GM20000 (cell line): ENCODE results near the gene HLA-DPB1.
A peak's percentile ranks its signal among the peaks of the same experiment; 100 is the strongest.
"Not testable (repeated sequence)": the region's sequence is repeated elsewhere in the genome, so short reads cannot be mapped to it uniquely, and the experiment has no call there.

ENCODE experiments used
- DNase-seq: peaks from one replicate; pipeline ENCODE4 v3.0.0; 2012; ENCODE audit warnings: low spot score
- TF ChIP-seq, protein P1 (sequence below): IDR thresholded peaks from 2 replicates; pipeline ENCODE4 v1.5.1; 2012; ENCODE audit warnings: mild to moderate bottlenecking, control low read depth; ENCODE audit errors: extremely low read depth, missing control alignments

HLA-DPB1 gene

DNA sequence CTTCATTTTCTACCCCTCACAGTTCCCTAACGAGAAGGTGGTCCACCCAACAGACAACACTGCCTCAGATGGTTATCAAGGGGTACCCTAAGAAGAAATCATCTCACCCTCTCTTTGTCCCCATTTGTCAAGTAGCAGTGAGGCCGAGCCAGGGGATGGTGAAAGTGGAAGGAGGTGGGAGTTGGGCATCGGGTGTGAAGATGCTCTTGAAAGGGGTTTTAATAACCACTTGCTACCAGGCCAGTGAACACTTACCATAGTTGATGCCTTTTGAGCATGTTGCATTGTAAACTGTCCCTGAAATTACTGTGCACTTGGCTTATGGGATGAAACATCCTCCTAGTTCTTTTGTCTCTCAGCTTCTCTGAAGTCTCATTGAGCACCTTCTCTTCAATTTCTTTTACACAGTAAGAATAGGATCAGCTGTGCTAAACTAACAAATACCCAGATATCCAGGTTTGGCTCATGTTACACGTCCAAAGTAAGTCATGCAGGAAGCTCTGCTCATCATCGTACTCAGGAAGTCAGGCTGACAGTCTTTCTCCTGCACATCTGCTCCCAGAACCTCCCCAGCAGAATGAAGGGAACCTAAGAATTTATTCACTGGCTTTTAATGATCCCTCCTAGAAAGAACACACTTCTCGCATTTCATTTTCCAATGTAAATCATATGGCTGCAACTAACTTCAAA lies 13.3 kb downstream of the HLA-DPB1 start:
- DNase-seq, result no peak
- TF ChIP-seq, protein P1, sequence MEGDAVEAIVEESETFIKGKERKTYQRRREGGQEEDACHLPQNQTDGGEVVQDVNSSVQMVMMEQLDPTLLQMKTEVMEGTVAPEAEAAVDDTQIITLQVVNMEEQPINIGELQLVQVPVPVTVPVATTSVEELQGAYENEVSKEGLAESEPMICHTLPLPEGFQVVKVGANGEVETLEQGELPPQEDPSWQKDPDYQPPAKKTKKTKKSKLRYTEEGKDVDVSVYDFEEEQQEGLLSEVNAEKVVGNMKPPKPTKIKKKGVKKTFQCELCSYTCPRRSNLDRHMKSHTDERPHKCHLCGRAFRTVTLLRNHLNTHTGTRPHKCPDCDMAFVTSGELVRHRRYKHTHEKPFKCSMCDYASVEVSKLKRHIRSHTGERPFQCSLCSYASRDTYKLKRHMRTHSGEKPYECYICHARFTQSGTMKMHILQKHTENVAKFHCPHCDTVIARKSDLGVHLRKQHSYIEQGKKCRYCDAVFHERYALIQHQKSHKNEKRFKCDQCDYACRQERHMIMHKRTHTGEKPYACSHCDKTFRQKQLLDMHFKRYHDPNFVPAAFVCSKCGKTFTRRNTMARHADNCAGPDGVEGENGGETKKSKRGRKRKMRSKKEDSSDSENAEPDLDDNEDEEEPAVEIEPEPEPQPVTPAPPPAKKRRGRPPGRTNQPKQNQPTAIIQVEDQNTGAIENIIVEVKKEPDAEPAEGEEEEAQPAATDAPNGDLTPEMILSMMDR, result no peak

DNA sequence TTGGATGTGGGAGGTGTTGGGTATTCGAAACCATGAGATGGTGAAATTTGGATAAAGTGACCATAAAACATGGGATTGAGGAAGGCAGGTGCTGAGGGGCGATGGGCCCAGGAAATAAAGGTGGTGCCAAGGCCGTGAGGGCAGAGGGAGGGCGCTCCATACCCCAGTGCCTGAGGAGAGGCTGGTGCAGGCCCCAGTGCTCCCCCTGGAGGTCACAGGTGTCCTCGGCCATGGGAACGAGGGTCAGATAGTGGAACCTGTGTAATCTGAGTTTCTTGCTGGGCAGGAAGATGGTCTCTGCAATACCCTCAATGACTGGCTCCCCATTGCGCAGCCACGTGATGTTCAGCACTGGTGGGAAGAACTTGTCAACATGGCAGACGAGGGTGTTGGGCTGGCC lies 16.2 kb downstream of the HLA-DPB1 start:
- peak; percentile 73 for DNase-seq

DNA sequence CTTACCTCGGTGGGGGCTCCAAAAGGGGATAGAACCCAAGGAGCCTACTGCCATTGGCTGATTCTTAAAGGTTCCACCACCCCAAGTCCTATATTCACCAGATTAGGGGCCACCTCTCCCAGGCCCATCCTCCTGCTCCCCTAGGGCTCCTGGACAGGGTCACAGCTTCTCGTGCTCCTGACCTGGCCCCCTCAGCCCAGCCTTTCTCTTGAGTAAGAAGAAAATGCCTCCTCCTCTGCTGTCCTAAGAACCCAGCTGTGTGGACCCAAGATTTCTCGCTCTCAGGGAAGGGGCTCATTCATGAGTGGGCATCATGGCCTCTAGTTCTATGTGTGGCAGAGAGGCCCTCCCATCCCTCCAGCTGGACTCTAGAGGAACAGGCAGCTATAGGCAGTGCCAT lies 16.6 kb downstream of the HLA-DPB1 start:
- DNase-seq, result no peak
- TF ChIP-seq, protein P1, result no peak

More for the DNA sequence above, 16.2 kb downstream of the HLA-DPB1 start:
- TF ChIP-seq, protein P1, result peak; percentile 52

DNA sequence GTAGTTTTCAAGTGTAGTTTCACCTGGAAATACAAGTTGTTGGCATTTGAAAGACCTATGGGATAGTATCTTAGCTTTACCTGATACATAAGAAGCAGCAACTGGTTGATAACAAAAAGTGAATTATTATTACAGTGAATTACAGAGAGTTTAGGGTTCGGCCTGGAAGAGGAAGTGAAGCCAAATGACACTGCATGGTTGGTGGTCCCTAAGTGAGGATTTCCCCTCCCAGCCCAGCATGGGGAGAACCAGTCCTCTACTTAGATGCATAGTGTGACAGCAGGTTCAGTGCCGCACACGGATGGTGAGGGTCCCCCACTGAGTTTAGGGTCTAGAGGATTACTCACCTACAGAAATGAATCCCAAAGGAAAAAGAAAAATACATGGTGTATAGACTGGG lies 18.1 kb downstream of the HLA-DPB1 start:
- TF ChIP-seq, protein P1, result no peak
- DNase-seq, result no peak

DNA sequence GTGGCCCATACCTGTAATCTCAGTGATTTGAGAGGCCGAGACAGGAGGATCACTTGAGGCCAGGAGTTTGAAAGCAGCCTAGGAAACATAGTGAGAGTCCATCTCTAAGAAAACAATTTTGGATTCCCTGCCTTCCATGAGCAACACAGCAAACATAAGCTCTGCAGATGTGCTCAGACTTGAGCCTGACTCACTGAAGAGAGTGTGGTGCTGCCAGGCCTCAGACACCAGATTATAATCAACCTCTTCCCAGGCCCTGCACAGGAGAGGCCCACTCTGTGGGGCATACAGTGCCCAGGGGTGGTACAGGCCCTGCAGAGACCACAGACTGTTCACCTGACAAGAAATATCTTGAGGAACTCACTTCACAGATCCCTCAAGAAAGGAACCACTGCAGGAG lies 19.9 kb downstream of the HLA-DPB1 start:
- TF ChIP-seq, protein P1, result no peak
- DNase-seq, result no peak

DNA sequence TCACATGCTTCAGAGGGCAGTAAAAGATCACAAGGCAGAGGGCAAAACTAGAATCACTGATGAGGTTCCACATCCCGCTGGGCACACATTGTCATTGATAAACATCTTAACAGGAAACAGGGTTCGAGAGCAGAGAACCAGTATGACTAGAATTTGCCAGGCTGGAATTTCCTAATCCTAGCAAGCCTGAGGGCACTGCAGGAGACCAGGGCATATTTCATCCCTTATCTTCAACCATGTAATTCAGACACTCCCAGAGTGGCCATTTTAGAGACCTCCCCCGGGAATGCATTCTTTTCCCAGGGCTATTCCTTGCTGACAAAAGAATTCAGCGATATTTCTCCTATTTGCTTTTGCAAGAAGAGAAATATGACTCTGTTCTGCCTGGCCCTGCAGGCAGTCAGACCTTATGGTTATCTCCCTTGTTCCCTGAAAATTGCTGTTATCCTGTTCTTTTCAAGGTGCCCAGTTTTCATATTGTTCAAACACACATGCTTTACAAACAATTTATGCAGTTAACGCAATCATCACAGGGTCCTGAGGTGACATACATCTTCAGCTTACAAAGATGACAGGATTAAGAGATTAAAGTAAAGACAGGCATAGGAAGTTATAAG lies 25.4 kb downstream of the HLA-DPB1 start:
- not testable (repeated sequence) for DNase-seq

DNA sequence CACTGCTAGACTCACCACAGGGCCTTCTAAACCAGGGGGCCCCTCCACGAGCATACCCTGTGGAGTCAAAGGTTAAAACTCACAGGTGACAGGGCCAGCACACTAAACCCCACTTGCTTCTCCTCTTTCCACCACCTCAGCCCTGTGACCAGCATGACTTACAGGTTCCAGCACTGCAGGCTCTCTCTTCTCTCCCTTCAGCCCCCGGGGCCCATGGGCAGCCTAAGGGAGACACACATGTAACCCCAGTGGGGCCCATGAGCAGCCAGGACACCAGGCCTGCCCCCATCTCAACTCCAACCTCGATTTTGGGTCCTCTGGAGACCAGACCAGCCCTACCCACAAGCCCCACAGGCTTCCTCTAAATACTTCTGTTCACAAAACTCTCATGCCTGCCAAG lies 28.0 kb downstream of the HLA-DPB1 start:
- TF ChIP-seq, protein P1, result no peak
- no peak for DNase-seq

DNA sequence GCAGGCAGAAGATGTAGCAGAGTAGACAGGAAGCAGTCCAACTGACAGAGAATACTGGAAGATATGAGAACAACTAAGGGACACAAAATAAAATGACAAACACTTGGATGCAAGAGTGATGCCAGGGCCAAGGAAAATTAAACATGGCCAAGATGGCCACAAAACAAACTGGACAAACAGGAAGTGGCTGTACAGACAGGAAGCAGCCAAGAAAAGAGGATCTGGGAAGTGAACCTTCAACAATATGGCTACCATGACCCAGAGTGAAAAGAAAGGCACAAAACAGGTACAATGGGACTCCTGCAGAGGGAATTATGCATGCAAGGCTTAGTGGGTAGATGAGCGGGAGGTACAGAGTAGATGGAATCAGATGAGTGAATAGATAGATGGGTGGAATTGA lies 29.1 kb downstream of the HLA-DPB1 start:
- DNase-seq, result no peak
- TF ChIP-seq, protein P1, result no peak
